PC-9 (cell line): Measurements from ENCODE around the gene NXF1. TPM values are rescaled to one million over a fixed set of nuclear protein-coding genes. Genes with fewer than 3 reads are reported as not detected.

ENCODE experiments used
- BruUV-seq: library from RNA; stranded (reverse); fragments of 400-500 nt; replicated peaks from 2 replicates; lab custom pipeline; 2021; lab: Mats Ljungman, UMichigan
- CTCF ChIA-PET: fragments of 300-600 bp; sonication (Branson Sonifier 250); formaldehyde crosslinking; loops from one replicate; lab custom pipeline; 2022; ENCODE audit warnings: antibody characterized with exemption; lab: Charles Lee
- POLR2A ChIA-PET: fragments of 300-600 bp; sonication (Branson Sonifier 250); formaldehyde crosslinking; loops from one replicate; lab custom pipeline; 2022; ENCODE audit warnings: antibody characterized with exemption; ENCODE audit not compliant: unreplicated experiment; lab: Charles Lee
- DNase-seq, 2 experiments: peaks; one replicate each; pipeline versions ENCODE4 v3.0.0 to v3.0.0-alpha.2; 2015 to 2022; ENCODE audit warnings: mixed read lengths in 1 of 2
- H2AFZ ChIP-seq: fragments of 200-600 bp; sonication (generic); 2 replicates; pipeline ENCODE4 v1.8.1; 2017; ENCODE audit warnings: antibody characterized with exemption
- H3F3A ChIP-seq: fragments of 200-600 bp; sonication (generic); 2 replicates; pipeline ENCODE4 v1.8.1; 2017; ENCODE audit warnings: antibody characterized with exemption, mild to moderate bottlenecking, low read depth; ENCODE audit not compliant: insufficient read depth
- H3K27ac ChIP-seq: fragments of 200-600 bp; sonication (generic); 2 replicates; pipeline ENCODE4 v1.6.1; 2016; ENCODE audit warnings: mixed run types
- H3K27me3 ChIP-seq: fragments of 200-600 bp; sonication (generic); 2 replicates; pipeline ENCODE4 v1.6.1; 2016; ENCODE audit warnings: low read depth, mixed run types; ENCODE audit not compliant: insufficient read depth
- H3K36me3 ChIP-seq: fragments of 200-600 bp; sonication (generic); 2 replicates; pipeline ENCODE4 v1.6.1; 2016; ENCODE audit warnings: low read depth, mixed run types
- H3K4me1 ChIP-seq: fragments of 200-600 bp; sonication (generic); replicated peaks from 2 replicates; pipeline ENCODE4 v1.6.1; 2016; ENCODE audit warnings: mixed run types; ENCODE audit not compliant: insufficient read depth
- H3K4me2 ChIP-seq: fragments of 200-600 bp; sonication (generic); 2 replicates; pipeline ENCODE4 v1.6.1; 2017; ENCODE audit warnings: mixed run types
- H3K4me3 ChIP-seq: fragments of 200-600 bp; sonication (generic); 2 replicates; pipeline ENCODE4 v1.6.1; 2016; ENCODE audit warnings: mixed run types
- H3K79me2 ChIP-seq: fragments of 200-600 bp; sonication (generic); 2 replicates; pipeline ENCODE4 v1.6.1; 2017; ENCODE audit warnings: low read depth, mixed run types
- H3K9me2 ChIP-seq: fragments of 200-600 bp; sonication (generic); 2 replicates; pipeline ENCODE4 v1.8.1; 2017; ENCODE audit warnings: mild to moderate bottlenecking; ENCODE audit not compliant: insufficient read depth
- H3K9me3 ChIP-seq: fragments of 200-600 bp; sonication (generic); 2 replicates; pipeline ENCODE4 v1.8.1; 2016; ENCODE audit warnings: low read depth; ENCODE audit not compliant: insufficient read depth
- H4K20me1 ChIP-seq: fragments of 200-600 bp; sonication (generic); 2 replicates; pipeline ENCODE4 v1.8.1; 2017; ENCODE audit not compliant: insufficient read depth
- EZH2 ChIP-seq: fragments of 200-600 bp; sonication (generic); IDR thresholded peaks from 2 replicates; pipeline ENCODE4 v1.8.0; 2017; ENCODE audit warnings: antibody characterized with exemption, low read depth
- intact Hi-C: fragments of 100-400 bp; cut with micrococcal nuclease; formaldehyde crosslinking; loops from one replicate; pipeline ENCODE4 v1.10.0; 2022; ENCODE audit not compliant: unreplicated experiment
- total RNA-seq: library from RNA; stranded (reverse); gene quantifications from 2 replicates; pipeline ENCODE4 v1.2.3, GENCODE V29; 2021
- TF ChIP-seq, protein P1 (sequence below): fragments of 200-600 bp; sonication (generic); conservative IDR thresholded peaks from 2 replicates; pipeline ENCODE4 v1.6.1; 2017; ENCODE audit warnings: mixed run types, antibody characterized with exemption, mild to moderate bottlenecking, moderate library complexity

The NXF1 gene
- total RNA-seq, 1 experiment from 2014 or later = 56.1 TPM

DNA sequence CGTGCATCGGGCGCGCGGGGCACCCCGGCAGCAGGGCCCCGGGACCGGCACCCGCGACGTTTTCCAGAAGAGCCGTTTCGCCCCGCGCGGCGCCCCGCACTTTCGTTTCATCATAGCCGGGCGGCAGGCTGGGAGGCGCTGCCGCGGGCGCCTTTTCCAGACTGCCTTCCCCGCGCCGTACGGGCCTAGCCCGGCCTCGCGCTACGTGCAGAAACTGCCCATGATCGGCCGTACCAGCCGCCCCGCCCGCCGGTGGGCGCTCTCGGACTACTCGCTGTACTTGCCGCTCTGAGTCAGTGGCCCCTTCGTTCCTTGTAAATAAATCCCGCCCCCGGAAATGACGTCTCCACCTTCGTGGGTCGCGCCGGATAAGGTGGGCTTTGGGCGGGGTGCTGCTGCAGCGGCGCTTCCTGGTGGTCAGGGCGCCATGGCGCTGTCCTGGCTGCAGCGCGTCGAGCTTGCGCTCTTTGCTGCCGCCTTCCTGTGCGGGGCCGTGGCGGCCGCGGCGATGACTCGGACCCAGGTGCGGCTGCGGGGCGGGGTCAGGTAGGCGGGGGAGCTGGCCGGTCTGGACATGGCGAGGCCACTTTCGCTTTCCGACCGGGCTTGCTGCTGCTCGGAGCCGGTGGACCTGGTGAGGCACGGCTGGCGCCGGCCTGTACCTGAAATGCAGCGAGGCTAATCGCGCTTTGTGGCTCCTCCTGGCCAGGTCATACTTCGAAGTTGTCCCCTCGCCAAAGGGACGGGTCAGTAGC lies 18.1 kb downstream of the NXF1 start, which contains the start of gene TMEM179B:
Gene TMEM179B (plus strand): TSS at position 398 of the 755 bp plus-strand sequence. CDS start 30 bp downstream, at position 428.
- no TSS peak for BruUV-seq
- Histone ChIP-seq H3K4me1 (peaks cover 32% of the 10 kb centered on the region), H3K9me2 (no peaks in the 10 kb centered on the region), H3K27me3 (no peaks in the 10 kb centered on the region), H3K4me2 (peak within 1 kb of the TSS; percentile 80), H3K4me3 (peak within 1 kb of the TSS; percentile 60), H3K27ac (peak within 1 kb of the TSS; percentile 74), H3K36me3 (peaks cover 19% of the 10 kb centered on the region), H3K9me3 (no peaks in the 10 kb centered on the region), H3K79me2 (peaks cover 49% of the 10 kb centered on the region), H3F3A (peaks cover 69% of the 10 kb centered on the region), H2AFZ (peak within 1 kb of the TSS; percentile 76), H4K20me1 (peaks cover 13% of the 10 kb centered on the region; the same call in 1 of the 2 replicates)
- TF ChIP-seq, protein P1, sequence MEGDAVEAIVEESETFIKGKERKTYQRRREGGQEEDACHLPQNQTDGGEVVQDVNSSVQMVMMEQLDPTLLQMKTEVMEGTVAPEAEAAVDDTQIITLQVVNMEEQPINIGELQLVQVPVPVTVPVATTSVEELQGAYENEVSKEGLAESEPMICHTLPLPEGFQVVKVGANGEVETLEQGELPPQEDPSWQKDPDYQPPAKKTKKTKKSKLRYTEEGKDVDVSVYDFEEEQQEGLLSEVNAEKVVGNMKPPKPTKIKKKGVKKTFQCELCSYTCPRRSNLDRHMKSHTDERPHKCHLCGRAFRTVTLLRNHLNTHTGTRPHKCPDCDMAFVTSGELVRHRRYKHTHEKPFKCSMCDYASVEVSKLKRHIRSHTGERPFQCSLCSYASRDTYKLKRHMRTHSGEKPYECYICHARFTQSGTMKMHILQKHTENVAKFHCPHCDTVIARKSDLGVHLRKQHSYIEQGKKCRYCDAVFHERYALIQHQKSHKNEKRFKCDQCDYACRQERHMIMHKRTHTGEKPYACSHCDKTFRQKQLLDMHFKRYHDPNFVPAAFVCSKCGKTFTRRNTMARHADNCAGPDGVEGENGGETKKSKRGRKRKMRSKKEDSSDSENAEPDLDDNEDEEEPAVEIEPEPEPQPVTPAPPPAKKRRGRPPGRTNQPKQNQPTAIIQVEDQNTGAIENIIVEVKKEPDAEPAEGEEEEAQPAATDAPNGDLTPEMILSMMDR = peak; percentile 29
- TF ChIP-seq EZH2 = no peak
- intact Hi-C loops = loop anchor here (1.0 to 5.0 kb wide), 8 partner anchors 18 to 395 kb away; partner anchors contain the start of genes HNRNPUL2, NXF1, SLC3A2 and TTC9C
- ChIA-PET POLR2A (interaction anchor here (0.6 to 2.1 kb wide), 7 partner anchors 16 to 150 kb away, joined by 3 to 12 read pairs (median 5); partner anchors contain the start of genes C11orf98, CSKMT and TAF6L), CTCF (interaction anchor here (0.6 to 1.8 kb wide), 13 partner anchors 10 to 915 kb away, joined by 3 to 18 read pairs (median 4); partner anchors contain the start of genes POLR2G, TAF6L and ZBTB3)
- DNase-seq = peak; percentile 98

DNA sequence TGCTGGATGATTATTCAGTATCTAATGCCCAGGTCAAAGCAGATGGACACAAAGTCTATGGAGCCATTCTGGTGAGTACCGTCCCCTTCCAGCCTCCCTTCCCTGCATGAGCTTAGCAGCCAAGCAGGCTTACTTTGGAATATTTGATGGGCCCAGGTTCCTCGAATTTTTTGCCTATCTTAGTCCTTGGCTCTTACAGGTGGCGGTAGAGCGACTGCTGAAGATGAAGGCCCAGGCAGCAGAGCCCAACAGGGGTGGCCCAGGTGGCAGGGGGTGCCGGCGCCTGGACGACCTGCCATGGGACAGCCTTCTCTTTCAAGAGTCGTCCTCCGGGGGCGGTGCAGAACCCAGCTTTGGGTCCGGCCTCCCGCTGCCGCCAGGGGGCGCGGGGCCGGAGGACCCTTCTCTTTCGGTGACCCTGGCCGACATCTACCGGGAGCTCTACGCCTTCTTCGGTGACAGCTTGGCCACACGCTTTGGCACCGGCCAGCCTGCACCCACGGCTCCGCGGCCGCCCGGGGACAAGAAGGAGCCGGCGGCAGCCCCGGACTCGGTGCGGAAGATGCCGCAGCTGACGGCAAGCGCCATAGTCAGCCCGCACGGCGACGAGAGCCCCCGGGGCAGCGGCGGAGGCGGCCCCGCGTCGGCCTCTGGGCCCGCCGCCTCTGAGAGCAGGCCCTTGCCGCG lies 18.8 kb downstream of the NXF1 start:
- Histone ChIP-seq H3K36me3 (peaks cover 19% of the 10 kb centered on the region), H3K27ac (peak overlapping the region; percentile 74), H3K9me3 (no peaks in the 10 kb centered on the region), H3K4me2 (peak overlapping the region; percentile 80), H4K20me1 (peaks cover 13% of the 10 kb centered on the region; the same call in 1 of the 2 replicates), H3K9me2 (no peaks in the 10 kb centered on the region), H3K4me3 (peak overlapping the region; percentile 60), H2AFZ (peak overlapping the region; percentile 76; the same call in 1 of the 2 replicates), H3K79me2 (peaks cover 46% of the 10 kb centered on the region), H3K4me1 (peaks cover 29% of the 10 kb centered on the region), H3F3A (peaks cover 68% of the 10 kb centered on the region), H3K27me3 (no peaks in the 10 kb centered on the region)
- ChIA-PET CTCF (interaction anchor here (0.5 to 1.8 kb wide), 11 partner anchors 12 to 916 kb away, joined by 3 to 18 read pairs (median 4); partner anchors contain the start of genes TAF6L and ZBTB3), POLR2A (interaction anchor here (0.5 to 2.1 kb wide), 10 partner anchors 15 to 1159 kb away, joined by 3 to 23 read pairs (median 6); partner anchors contain the start of gene TAF6L)
- intact Hi-C loops = loop anchor here (1.0 to 5.0 kb wide), 9 partner anchors 18 to 394 kb away; partner anchors contain the start of genes HNRNPUL2, NXF1, SLC3A2 and TTC9C
- peak; percentile 72 to 93 for DNase-seq
- no peak for TF ChIP-seq EZH2
- TF ChIP-seq, protein P1 = peak; percentile 96
- no TSS peak for BruUV-seq

DNA sequence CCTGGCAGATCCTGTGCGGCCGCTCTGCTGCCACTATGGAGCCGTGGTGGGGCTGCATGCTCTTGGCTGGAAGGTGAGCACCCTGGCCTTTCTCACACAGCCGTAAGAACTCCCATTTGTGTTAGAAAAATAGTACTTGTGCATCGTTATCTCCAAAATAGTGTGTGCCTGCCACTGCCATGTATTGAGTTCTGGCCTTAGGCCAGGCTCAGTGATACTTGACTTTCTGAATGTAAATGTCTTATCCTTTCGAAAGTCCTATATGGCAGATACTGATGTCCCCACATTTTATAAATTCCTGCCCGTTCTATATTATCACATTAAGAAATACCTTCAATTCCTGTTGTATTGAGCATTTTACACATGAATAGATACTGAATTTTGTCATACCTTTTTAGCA lies 22.5 kb downstream of the NXF1 start:
- H3K27ac ChIP-seq = no peak overlapping the region
- no peak overlapping the region for H3K4me3 ChIP-seq
- intact Hi-C loops = no loop called here
- H3K9me3 ChIP-seq = no peaks in the 10 kb centered on the region
- H2AFZ ChIP-seq = no peak overlapping the region
- no peaks in the 10 kb centered on the region for H3K27me3 ChIP-seq
- peaks cover 4% of the 10 kb centered on the region for H3K36me3 ChIP-seq
- no peaks in the 10 kb centered on the region for H4K20me1 ChIP-seq
- BruUV-seq = no TSS peak
- no peaks in the 10 kb centered on the region for H3K9me2 ChIP-seq
- POLR2A ChIA-PET = no interaction called here
- DNase-seq = no peak
- no peak overlapping the region for H3K4me2 ChIP-seq
- peaks cover 9% of the 10 kb centered on the region; the same call in 1 of the 2 replicates for H3K79me2 ChIP-seq
- peaks cover 36% of the 10 kb centered on the region for H3F3A ChIP-seq
- CTCF ChIA-PET = no interaction called here
- TF ChIP-seq, protein P1 = no peak
- no peak for TF ChIP-seq EZH2
- H3K4me1 ChIP-seq = peaks cover 9% of the 10 kb centered on the region
